NCI-H446 (cell line): ENCODE results near the gene CRELD2.
"Not testable (repeated sequence)": the region's sequence is repeated elsewhere in the genome, so short reads cannot be mapped to it uniquely, and the experiment has no call there.

Experiments
- DNase-seq, 2 experiments: peaks; one replicate each; lab custom pipeline; 2025; lab: John Stamatoyannopoulos, UW

The CRELD2 gene

GRCh38 chr22:49945042-49945794 lies 26.8 kb downstream of the CRELD2 start:
- DNase-seq: not testable (repeated sequence)

- DNase-seq: no peak
Measured at GRCh38 chr22:49946612-49947295, 28.3 kb downstream of the CRELD2 start.

DNA sequence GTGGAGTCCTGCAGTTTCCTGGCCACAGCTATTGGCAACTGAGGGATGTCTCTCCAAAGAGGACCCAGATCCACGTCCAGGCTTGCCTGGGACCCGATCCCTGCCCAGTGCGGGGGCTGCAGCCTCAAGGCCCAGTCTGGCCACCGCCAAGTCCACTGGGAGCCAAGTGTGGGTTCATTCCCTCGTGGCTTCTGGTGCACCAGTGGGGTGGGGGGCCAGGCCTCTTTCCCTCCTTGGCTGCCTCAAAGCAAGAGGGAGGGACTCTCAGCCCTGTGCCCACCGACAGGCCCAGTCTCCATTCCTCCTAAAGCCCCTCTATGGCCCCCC lies 28.8 kb downstream of the CRELD2 start:
- no peak for DNase-seq

- no peak for DNase-seq
Measured at GRCh38 chr22:49948116-49948957, 29.9 kb downstream of the CRELD2 start.

GRCh38 chr22:49948958-49949913 lies 30.8 kb downstream of the CRELD2 start:
- DNase-seq: no peak

GRCh38 chr22:49949914-49950292 lies 31.5 kb downstream of the CRELD2 start:
- DNase-seq: no peak

GRCh38 chr22:49950396-49950994 lies 32.1 kb downstream of the CRELD2 start:
- DNase-seq: no peak

- no peak for DNase-seq
Measured at GRCh38 chr22:49951000-49951677, 32.7 kb downstream of the CRELD2 start.

DNA sequence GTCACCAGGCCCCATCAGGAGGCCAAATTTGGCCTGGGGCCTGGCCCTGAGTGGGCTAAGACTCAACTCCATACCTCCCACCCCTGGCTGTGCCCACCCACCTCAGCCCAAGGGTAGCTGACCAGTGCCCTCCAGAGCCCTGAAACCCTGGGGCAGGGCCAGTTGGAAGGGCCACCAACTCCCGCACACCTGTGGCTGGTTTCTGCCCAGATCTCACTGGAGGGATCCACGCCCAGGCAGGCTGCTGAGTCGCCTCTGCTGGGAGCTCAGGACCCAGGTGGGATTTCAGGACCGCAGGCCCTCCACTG lies 33.2 kb downstream of the CRELD2 start:
- no peak for DNase-seq

DNA sequence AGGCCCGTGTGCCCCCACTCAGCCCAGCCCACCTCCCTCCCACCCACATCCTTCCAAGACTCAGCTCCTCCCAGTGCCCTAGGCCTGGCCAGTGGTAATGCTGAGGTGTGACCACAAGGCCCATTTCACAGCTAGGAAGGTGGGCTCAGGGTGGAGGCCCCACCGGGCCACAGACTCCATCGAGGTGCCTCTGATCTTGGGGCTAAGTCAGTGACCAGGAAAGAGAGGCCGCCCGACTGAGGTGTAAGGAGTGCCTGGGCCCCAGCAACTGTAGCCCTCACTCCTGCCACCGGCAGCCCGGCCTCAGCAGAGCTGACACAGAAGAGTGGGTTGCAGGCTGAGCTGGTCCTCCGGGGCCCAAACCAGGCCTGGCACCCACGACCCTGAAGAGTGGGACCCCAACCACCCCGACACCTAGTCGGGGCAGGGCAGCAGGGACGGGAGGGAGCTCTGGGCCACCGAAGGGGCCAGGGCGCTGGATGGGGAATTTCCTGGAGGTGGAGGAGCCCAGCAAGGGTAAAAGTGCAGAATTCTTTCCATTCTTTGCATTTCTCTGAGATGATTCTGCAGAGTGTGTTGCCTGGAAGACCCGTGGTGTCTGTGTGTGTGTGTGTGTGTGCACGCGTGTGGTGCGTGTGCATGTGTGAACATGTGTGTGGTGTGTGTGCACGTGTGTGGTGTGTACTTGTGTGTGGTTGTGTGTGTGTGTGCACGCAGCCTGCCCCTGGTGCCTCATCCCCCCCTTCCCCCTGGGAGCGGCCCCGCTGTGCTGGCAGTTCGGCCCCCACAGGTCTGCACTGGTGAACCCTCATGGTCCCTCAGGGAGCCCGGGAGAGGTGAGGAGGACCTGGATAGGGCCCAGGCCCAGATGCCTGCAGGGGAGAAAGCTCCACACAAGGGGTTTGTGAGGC lies 33.8 kb downstream of the CRELD2 start:
- no peak for DNase-seq

DNA sequence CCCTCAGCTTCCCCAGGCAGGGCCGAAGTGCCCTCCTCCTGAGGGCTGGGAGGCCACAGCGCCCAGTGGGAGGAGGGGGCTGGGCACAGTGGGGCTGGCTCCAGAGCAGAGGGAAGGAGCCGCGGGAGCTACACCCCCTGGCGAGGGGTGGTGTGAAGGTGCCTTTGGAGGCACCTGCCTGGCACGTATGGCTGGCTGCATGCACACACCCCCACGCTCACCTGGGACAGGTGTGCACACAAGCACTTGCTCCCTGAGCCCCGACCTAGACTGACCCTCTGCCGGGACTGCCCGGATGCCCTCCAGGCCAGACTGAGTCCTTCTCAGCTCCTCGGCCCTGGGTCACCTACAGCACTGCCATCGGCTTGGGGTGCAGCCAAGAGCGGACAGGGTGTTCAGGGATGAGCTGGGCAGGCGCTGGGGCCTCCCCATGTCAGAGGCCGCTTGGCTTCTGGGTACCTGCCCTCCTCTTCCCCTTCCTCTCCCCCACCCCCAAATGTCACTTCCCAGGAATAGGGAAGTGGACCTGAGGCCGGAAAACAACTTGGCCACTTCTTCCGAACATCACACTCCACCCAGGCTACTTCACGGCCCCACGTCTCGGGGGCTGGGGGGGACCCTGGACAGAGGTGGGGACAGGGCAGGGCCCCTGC lies 34.7 kb downstream of the CRELD2 start:
- no peak for DNase-seq

- DNase-seq: no peak
Measured at GRCh38 chr22:49953680-49954344, 35.4 kb downstream of the CRELD2 start.

- DNase-seq: no peak
Measured at GRCh38 chr22:49954354-49954753, 35.9 kb downstream of the CRELD2 start.

DNA sequence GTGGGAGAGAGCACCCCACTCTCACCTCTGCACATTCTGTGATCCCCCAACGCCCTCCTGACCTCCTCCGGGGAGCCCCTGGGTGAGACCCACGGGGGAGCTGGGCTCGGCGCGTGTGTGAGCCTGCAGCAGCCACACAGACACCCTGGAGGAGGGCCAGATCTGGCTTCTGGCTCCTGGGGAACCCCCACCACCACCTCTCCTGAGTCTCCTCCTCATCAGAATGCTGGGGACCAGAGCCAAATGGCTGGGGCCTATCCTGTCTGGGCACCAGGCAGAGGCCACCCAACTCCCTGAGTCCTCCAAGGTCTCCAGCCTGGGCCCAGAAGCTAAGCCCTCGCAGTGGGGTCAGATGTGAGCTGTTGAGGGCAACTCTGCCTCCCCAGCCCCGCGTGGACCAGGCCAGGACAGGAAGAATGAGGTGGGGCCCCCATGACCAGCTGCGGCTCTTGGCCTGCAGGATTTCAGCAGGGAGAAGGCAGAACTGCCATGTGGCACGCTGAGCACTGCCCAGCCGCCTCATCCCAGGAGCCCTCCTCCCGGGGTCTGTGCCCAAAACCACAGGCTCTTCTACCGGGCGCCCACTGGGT lies 36.7 kb downstream of the CRELD2 start:
- no peak for DNase-seq

- DNase-seq: no peak
Measured at GRCh38 chr22:49955581-49956417, 37.4 kb downstream of the CRELD2 start.

DNA sequence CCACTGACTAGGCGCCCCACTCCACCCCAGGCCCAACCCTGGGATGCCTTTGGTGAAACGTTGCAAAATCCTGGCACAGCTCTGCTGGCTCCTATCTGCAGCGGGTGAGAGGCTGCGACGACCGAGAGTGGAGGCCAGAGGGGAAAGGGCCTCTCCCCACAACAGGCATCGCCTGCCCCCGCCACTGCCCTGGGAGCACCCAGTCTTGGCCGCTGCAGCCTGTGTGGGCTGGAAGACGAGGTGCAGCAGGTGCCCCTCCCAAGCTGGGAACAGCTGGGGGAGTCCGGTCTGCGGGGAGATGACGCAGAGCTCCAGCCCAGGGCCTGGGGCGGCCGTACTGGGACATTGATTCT lies 38.0 kb downstream of the CRELD2 start:
- DNase-seq: no peak
